Activated T-cell treated with anti-CD3 and anti-CD28 coated beads for 1 hour (primary cell): ENCODE results near the gene SYS1.

Experiments
- DNase-seq: peaks from one replicate; pipeline ENCODE4 v3.0.0-alpha.2; 2020; ENCODE audit warnings: low read depth

SYS1 gene

DNA sequence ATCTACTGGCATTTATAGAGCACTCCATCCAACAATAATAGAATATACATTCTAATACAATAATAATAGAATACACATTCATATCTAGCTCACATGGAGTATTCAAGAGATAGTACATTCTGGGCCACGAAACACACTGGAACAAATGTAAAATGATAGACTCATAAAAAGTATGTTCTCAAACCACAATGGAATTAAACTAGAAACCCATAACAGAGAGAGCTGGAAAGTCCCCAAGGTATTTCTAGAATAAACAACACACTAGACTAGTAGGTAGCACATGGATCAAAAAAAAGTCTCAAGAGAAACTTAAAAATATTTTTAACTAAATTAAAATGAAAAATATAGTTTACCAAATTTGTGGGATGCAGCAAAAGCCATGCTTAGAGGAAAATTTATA, 24.3 kb downstream of the SYS1 start:
- DNase-seq: no peak

GRCh38 chr20:45390931-45391330, 28.0 kb downstream of the SYS1 start:
- no peak for DNase-seq

GRCh38 chr20:45391559-45391958, 28.6 kb downstream of the SYS1 start:
- no peak for DNase-seq

DNA sequence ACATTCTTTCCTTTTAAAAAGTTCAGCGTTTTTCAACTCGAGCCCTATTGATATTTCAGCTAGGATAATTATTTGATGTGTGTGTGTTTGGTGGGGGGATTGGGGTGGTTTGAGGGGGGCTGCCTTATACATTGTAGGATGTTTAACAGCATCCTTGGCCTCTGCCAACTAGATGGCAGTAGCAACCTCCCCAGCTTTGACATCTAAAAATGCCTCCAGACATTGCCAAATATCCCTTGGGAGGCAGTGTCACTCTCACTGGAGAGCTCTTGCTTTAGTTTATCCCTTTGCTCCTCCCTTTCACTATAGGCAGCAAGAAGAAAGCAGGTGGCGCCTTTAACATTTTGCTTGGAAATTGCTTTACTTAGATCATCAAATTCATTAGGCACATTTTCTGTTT, 29.8 kb downstream of the SYS1 start:
- DNase-seq: no peak

- no peak for DNase-seq
These were observed 31.5 kb downstream of the SYS1 start for GRCh38 chr20:45394221-45395113.

DNA sequence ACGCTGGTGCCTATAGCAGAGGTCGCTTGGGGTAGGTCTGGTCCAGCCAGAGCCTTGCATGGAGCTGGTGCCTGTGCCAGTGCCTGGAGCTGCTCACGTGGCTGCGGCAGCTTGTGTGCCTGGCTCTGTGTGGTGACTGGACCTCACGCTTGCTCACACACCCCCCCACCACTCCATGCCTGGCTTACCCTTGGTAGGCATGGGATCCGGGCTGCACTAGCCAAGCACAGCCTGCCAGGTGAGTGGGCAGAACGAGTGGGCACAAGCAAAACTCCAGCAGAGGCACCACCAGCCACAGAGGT, 32.1 kb downstream of the SYS1 start:
- DNase-seq: no peak

DNA sequence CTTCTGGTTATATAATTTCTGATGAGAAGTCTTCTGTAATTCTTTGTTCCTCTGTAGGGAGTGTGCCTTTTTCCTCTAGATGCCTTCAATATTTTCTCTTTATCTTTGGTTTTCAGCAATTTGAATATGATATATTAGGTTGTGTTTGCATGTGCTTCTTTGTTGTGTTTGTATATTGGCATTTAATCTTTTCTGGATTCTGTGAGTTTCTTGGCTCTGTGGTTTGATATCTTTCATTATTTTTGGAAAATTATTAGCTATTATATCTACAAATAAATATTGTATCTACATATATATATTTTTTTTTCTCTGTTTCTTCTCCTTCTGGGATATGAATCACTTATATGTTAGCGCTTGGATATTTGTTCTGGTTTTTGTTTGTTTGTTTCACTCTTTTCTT, 36.1 kb downstream of the SYS1 start:
- DNase-seq: no peak

DNA sequence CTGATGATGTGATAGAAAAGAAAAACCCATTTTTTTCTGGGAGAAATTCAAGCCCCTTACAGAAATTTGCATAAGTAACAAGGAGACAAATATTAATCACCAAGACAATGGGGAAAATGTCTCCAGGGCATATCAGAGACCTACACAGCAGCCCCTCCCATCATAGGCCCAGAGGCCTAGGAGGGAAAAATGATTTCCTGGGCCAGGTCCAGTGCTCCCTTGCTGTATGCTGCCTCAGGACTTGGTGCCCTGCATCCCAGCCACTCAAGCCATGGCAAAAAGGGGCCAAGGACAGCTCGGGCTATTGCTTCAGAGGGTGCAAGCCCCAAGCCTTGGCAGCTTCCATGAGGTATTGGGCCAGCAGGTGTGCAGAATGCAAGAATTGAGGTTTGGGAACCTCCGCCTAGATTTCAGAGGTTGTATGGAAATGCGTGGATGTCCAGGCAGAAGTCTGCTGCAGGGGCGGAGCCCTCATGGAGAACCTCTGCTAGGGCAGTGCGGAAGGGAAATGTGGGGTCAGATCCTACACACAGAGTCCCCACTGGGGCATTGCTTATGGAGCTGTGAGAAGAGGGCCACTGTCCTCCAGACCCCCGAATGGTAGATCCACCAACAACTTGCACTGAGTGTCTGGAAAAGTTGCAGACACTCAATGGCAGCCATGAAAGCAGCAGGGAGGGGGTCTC, 37.5 kb downstream of the SYS1 start:
- DNase-seq: no peak

GRCh38 chr20:45402946-45403345, 40.0 kb downstream of the SYS1 start:
- no peak for DNase-seq

- DNase-seq: no peak
These were observed 41.5 kb downstream of the SYS1 start for GRCh38 chr20:45404438-45404837.

- DNase-seq: no peak
These were observed 42.8 kb downstream of the SYS1 start for GRCh38 chr20:45405571-45406259.

DNA sequence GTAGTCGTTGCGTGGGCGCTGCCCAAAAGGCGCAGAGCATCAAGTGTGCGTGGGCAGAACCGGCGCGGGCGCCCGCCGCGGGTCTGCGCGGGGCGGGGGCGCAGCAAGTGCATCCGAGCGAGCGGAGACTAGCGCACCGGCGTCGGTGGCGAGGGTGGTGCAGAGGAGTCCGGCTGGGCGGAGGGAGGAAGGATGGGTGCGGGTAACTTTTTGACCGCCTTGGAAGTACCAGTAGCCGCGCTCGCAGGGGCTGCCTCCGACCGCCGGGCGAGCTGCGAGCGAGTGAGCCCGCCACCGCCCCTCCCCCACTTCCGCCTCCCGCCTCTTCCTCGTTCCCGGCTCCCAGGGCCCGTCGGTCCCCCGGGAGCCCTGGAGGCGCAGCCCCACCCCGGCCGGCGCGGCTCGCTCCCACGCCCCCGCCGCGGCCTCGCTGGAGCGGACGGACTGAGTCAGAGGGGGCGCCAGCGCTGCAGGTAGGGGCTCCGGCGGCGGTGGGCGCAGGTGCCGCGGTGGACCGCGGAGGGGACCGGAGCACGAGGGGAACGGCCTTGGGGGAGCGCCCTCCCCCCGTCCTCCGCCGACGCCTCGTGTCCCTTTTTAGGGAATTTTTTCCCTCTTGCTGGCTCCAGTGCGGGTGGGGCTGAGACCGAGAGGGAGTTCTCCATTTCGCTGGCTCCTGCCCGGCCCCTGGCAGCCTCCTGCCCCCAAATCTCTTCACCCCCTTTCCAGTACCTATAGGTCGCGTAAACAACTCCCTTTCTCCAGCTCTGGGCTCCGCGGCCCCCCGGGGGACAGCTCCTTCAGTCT, 43.5 kb downstream of the SYS1 start:
- peak; percentile 26 for DNase-seq

GRCh38 chr20:45407067-45407745, 44.2 kb downstream of the SYS1 start:
- no peak for DNase-seq

DNA sequence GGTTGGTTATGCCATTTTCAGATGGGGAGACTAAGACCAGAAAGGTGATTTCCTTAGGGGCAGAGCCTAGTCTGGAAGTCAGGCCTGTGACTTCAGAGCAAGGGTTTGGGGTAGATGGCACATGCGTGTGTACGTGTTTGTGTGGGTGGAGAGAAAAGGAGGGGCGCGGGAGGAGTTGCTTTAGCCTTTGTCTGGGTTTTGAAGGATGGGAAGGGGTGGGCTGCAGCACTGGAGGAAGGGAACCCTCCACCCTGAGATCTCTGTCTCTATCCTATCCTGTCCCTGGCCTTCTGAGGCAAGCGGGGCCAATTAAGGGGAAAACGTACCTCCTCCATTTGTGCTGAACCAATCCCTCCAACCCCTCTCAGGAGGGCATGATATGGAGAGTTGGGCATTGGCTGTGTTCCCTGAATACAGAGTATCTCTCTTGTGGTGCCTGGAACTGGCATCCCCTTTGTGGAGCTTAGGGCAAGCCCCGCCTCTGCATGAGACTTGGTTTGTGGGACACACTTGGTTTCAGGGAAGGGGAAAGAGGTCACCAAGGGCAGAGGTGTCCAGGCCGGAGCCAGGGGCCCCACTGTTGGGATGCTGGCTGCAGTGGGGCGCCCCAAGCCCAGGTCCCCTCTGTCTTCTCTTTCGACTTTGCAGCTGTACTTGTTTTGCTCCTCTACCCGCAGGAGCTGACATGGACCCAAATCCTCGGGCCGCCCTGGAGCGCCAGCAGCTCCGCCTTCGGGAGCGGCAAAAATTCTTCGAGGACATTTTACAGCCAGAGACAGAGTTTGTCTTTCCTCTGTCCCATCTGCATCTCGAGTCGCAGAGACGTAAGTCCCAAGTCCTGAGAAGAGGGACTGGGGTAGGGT, 45.1 kb downstream of the SYS1 start, which contains the start of gene DBNDD2:
Gene DBNDD2 (plus strand): TSS at position 507 of the 863 bp plus-strand sequence. CDS start 179 bp downstream, at position 686.
- DNase-seq: no peak

DNA sequence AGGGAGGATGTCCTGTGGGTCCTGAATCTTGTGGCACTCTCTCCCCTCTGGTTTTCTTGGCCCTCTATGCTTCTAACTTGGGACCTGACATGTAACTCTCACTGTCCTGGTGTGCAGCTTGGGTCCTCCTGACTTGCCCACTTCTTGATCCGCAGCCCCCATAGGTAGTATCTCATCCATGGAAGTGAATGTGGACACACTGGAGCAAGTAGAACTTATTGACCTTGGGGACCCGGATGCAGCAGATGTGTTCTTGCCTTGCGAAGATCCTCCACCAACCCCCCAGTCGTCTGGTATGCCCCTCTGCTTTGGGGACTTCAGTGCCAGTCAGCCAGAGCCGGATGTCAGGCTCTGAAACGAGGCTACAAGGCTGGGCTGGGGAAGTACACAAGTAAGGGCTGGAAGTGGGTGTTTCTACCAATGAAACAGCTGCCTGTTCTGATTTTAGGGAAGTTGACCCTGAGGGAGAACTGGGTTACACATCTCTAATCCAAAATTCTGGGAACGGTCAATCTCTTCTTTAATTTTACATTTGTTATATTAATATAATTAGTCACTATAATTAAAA, 45.8 kb downstream of the SYS1 start:
- DNase-seq: no peak

DNA sequence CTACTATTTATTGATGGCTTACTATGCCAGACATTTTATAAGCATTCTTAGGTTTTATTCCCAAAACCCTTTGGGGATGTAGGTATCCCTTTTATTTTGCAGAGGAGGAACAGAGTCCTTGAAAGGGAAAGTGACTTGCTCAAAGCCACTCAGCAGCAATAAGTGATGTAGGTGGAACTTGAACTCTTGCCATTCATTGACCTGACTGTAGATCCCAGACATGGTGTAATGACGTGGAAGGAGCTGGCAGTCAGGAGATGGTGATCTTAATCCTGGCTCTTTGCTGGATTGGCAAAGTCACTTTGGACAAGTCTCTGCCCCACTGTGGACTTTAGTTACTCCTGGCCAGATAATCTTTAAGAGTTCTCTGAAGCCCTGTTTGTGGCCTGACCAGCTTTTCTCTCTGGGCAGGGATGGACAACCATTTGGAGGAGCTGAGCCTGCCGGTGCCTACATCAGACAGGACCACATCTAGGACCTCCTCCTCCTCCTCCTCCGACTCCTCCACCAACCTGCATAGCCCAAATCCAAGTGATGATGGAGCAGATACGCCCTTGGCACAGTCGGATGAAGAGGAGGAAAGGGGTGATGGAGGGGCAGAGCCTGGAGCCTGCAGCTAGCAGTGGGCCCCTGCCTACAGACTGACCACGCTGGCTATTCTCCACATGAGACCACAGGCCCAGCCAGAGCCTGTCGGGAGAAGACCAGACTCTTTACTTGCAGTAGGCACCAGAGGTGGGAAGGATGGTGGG, 46.7 kb downstream of the SYS1 start:
- DNase-seq: no peak

DNA sequence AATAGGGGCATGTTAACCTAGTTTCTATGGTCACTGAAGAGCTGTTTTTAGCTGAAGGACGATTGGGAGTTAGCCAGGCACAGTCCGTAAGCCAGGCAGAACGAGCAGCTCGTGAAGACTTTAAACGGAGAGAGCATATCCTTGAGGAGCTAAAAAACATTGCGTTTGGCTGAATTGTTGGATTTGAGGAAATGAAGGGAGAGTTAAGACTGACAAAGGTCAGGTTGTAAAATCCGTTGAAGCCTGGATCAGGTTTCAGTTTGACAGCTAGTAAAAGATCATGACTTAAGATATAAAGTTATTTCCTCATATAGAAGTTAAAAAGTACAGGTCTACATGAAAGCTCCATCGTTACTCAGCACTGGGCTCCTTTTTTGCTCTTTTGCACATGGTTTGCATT, 47.9 kb downstream of the SYS1 start:
- no peak for DNase-seq

DNA sequence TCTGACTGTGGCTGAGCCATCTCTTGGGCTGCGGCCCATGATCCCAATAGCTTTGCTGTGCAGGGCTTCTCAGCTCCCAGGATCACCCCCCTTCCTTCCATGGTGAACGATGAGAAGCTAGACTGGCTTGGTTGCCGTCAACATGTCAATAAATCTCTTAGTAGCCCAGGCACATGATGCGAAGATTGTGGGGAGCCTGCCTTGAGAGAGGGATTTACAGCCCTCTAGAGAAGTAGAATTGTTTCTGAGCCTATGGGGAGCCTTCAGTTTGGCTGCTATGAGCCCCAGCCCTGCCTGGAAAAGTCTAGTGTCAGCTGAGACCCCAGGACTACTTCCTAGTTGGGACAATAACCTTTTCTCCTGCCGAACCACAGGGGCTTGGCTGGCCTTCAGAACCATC, 49.7 kb downstream of the SYS1 start:
- DNase-seq: no peak

- no peak for DNase-seq
These were observed 50.5 kb downstream of the SYS1 start for GRCh38 chr20:45413479-45413878.
